GM18499 (cell line): ENCODE measurements around the gene TCF7L1.

Source experiments
- ATAC-seq: cut with Tn5 transposase; IDR thresholded peaks from one replicate; pipeline ENCODE4 v1.9.1; 2021; ENCODE audit warnings: moderate number of reproducible peaks; ENCODE audit not compliant: insufficient read depth, unreplicated experiment

Gene TCF7L1

GRCh38 chr2:85244828-85245227, 111.6 kb downstream of the TCF7L1 start:
- no peak for ATAC-seq

- no peak for ATAC-seq
These were observed 112.7 kb downstream of the TCF7L1 start for GRCh38 chr2:85245891-85246290.

GRCh38 chr2:85246348-85246747, 113.2 kb downstream of the TCF7L1 start:
- ATAC-seq: no peak

GRCh38 chr2:85247610-85248009, 114.4 kb downstream of the TCF7L1 start:
- no peak for ATAC-seq

- ATAC-seq: no peak
These were observed 115.7 kb downstream of the TCF7L1 start for GRCh38 chr2:85248773-85249509.

GRCh38 chr2:85250045-85250444, 116.9 kb downstream of the TCF7L1 start:
- no peak for ATAC-seq

- no peak for ATAC-seq
These were observed 118.0 kb downstream of the TCF7L1 start for GRCh38 chr2:85251070-85251616.

GRCh38 chr2:85253890-85254289, 120.7 kb downstream of the TCF7L1 start:
- ATAC-seq: no peak

- ATAC-seq: no peak
These were observed 121.5 kb downstream of the TCF7L1 start for GRCh38 chr2:85254540-85255300.

GRCh38 chr2:85255456-85255812, 122.2 kb downstream of the TCF7L1 start:
- ATAC-seq: no peak

GRCh38 chr2:85255813-85256594, 122.8 kb downstream of the TCF7L1 start:
- ATAC-seq: no peak

- ATAC-seq: no peak
These were observed 124.3 kb downstream of the TCF7L1 start for GRCh38 chr2:85257359-85257969.

- no peak for ATAC-seq
These were observed 124.9 kb downstream of the TCF7L1 start for GRCh38 chr2:85257970-85258605.

- ATAC-seq: no peak
These were observed 126.0 kb downstream of the TCF7L1 start for GRCh38 chr2:85259101-85259590.

GRCh38 chr2:85259879-85260278, 126.7 kb downstream of the TCF7L1 start:
- ATAC-seq: no peak

- no peak for ATAC-seq
These were observed 130.4 kb downstream of the TCF7L1 start for GRCh38 chr2:85263591-85263990.

GRCh38 chr2:85264471-85264870, 131.3 kb downstream of the TCF7L1 start:
- ATAC-seq: no peak

- no peak for ATAC-seq
These were observed 132.1 kb downstream of the TCF7L1 start for GRCh38 chr2:85265304-85265703.

GRCh38 chr2:85266146-85267041, 133.2 kb downstream of the TCF7L1 start:
- ATAC-seq: no peak
